HPDE6-E6E7 (cell line): ENCODE data around the gene POLA1.

ENCODE experiments used
- DNase-seq: peaks from one replicate; pipeline ENCODE4 v3.0.0; 2011; ENCODE audit warnings: missing footprints; ENCODE audit errors: extremely low spot score

The POLA1 gene

DNA sequence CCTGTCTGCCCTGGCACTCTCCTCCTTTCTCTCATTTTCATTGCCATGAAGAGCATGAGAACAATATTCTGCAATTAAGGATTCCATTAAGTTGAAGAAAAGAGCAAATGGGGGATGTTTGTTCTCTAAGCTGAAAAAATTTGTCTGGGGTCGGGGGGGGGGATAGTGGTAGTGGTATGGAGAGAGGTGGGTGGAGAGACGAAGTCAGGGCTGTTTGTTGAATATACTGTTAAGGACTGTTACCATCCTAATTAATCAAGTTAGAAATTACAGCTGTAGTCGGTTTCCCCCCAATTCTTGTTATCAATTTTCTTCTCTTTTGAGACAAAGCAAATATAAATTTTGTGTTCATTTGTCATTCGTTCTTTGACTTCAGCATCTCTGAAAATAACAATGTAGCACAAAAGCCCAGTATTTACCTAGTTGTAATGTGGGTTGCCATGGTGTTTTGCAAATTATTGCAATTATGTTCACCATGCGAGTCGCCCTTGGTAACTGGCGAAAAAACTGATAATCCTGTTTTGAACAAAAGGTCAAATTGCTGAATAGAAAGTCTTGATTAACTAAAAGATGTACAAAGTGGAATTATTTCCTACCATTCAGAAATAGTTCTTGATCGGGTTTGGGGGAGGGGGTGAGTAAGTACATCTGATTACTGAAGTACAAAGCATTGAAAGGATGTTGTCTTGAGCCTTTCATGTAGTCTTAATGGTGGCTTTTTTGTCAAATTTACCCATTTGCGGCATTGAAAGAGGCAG lies 183.0 kb downstream of the POLA1 start:
- no peak for DNase-seq

DNA sequence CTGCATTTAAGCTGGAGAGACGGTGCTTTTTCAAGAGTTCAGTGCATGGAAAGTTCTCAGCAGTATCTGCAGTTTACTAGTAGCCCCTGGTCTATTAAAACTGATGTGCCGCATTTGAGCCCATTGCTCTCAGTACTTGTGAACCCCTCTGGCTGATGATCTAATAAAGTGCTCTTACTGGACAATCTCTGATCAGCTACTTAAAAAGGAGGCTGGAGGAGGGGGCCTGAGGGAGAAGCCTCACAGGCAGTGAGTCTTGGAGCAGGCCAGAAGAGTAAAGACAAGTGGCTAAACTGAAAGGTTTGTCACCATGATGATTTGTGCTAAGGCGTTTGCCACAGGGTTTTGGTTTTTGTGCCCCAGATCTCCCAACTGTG lies 183.6 kb downstream of the POLA1 start:
- DNase-seq: no peak

DNA sequence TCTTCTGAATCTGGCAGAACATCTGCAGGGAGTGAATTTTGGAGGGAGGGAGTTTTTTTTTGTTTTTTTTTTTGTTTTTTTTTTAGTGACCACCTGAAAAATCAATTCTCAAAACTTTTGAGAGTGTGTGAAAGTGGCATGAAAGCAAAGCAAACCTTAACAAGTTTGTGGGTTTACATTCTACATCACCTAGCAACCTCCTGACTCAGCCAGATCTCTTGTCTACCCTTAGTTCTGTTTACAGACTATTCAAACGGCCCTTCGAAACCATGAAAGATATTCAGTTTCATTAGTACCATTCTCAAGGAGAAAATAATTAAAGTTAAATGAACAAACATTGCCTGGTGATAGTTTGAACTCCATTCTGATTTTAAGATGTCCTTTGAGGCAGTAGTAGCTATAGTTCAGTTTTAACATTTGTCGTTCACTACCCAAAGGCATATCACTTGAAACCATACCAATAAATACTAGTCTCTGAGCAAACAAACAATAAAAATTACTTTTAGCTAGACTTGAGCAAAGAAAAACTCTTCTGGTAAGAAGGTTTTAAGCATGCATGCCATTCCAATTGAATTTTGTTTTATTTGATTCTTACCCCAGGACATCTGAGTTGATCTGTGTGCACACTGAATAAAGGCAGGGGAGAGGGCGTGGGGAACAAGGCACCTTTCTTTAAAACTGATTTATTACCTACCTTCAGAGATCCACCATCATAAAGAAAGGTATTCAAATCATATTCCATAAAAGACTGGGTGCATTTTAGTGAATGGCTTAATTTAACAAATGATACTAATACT lies 184.3 kb downstream of the POLA1 start:
- no peak for DNase-seq

DNA sequence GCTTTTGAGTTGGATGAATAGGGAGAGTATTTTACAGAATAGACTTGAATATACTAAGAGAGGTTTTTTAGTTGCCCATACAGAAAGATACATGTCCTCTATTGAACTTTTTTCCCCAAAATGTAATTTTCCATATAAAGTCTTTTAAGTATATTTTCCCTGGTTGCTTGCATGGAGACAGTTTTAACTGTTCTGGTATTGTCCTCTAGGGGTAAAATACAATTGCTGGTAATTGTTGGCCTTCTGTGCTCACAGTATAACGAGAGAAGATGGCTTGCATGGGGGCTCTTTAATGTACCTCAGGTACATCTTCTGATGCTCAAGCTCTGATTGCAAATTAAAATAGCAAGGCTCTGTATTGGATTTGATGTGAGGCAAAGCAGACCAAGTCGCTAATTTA lies 186.0 kb downstream of the POLA1 start:
- no peak for DNase-seq

DNA sequence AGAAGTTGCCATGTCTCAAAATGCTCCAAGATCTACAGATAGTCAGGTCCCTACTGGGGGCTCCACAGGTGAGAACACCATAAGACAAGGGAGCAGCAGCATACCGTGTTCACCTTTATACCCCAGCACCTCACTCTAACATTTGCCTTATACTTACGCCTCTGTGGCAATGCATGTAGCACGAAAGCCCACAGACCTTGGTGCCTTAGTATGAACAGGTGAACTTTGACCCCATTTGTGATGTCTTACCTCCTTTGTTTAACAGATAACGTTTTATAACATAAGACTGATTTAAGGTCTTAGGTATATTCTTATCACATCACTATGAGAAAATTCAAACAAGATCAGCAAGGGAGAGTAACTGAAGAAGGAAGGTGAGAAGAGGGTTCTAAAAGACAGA lies 193.2 kb downstream of the POLA1 start:
- DNase-seq: no peak

DNA sequence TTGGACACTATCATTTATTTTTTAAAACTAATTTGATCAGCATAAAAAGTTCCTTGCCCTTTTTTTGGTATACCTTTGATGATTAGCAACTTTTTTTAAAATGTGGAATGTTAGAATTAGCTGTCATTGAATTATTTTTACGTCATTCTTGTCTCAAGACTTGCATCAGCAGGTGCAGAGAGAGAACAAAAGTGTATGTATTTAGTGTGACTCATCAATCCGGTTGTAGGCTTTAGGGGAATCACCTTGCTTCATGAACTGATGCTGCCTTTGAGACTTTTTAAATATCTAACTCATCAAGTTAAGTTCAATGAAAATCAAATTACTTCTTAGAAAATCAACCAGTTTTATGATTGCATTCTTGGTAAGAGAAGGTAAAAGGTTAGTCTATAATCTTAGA lies 197.0 kb downstream of the POLA1 start:
- no peak for DNase-seq

DNA sequence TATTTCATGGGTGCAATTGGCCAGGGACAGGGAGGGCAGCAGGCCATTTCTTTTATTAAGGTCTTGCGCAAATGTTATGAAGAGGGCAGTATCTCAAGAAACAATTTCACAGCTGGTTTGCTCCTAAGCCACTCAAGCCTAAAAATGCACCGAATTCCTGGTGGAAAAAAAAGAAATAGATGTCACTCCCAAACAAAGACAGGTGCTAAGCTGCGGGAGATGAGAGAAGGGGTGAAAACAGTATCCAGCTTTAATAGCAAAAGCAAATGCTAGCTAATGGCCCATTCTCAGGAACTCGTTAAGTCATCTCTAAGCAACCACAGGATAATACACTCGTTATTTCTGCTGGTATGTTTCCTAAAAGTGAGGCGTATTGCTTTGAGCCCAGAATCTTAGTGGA lies 205.7 kb downstream of the POLA1 start:
- DNase-seq: no peak

DNA sequence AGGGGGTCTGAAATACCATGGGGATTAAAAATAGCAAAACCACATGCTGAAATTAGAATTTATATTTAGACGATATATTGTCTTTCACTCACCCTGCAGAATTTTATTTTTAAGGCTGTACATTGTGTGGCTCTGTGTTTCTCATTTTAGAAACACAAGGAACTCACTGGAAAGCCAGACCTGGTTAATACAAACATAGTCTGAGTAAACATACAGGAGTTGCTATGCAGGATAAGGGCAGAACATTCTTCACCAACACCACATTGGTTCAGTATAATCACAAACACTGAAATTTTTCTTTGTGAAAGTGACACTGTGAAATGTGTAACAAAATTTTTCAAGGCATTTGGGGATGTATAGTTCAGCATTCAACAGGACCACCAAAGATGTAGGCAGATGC lies 206.5 kb downstream of the POLA1 start:
- DNase-seq: no peak

DNA sequence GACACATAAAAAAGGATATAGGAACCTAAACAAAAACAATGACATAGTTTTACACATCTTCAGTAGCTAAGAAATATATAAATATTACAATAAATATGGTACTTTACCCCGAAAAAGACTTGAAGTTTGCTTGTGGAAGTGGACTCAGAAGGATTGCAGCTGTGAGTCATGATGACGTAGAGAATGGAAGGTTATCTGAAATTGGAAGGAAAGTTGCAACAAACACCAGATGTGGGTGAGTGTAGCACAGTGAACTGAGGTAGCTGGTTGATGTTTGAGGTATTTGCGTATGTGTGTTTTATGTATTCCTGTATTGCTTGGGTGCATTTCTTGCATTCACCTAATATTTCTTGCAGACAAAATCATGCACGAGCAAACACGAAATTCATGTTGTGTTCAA lies 209.1 kb downstream of the POLA1 start:
- DNase-seq: no peak

DNA sequence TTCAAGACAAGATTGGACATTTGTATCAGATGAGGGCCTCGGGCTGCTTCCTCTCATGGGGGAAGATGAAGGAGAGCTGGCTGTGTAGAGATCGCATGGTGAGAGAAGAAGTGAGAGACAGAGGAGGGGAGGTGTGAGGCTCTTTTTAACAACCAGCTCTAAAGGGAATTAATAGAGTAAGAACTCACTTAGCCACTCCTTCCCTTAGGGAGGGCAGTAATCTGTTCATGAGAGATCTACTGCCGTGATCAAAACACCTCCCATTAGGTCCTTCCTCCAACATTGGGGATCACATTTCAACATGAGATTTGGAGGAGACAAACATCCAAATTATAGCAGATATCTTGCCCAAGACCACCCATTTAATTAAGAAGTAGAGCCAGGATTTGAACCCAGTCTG lies 225.0 kb downstream of the POLA1 start:
- no peak for DNase-seq

DNA sequence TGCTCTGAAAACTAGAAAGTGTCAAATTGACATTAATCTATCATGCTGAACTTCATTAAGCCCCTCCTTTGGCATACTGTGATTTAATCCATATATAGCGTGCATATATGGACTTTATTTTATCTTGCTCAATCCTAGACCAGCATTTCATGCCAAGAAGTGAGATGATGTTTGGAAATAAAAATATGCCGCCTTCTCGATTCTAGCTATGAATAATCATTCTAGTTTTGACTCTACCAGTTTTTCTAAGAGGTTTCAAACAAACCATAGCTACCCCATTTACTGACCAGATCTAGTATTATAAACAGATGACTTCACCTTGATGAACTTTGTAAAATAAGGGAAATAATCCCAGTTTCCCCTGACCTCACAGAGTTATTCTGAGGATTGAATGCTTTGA lies 227.1 kb downstream of the POLA1 start:
- DNase-seq: no peak

DNA sequence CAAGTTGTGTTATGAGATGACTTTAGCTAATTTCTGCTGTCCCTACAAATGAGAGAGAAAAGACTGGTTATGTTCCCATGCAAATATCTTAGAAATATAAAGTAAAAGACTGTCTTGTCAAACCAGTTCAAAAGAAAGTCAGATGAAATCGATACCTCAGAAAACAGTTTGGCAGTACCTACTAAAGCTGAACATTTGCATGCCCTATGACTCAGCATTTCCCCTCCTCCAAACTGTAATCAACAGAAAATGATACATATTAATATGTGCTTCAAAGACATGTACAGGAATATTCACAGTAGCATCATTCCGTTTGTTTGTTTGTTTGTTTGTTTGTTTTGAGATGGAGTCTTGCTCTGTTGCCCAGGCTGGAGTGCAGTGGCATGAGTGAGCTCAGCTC lies 231.7 kb downstream of the POLA1 start:
- DNase-seq: no peak

DNA sequence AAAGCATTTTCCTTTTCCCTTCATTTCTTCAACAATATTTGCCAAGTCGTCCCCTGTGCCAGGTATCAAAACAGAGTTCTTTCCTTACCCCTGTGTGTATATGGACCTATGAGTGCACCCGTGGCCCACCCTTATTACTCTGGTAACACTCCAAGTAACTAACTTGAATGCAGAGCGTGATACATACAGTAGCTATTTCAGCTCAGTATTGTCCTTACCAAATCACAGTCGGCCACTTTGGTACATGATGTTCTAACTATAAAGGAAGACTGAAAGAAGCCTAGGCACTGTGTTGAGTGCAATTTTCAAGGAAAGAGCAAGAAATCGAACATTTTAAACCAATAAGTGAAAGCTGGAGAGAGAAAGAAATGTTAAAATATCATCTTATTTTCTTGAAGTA lies 233.7 kb downstream of the POLA1 start:
- DNase-seq: no peak

DNA sequence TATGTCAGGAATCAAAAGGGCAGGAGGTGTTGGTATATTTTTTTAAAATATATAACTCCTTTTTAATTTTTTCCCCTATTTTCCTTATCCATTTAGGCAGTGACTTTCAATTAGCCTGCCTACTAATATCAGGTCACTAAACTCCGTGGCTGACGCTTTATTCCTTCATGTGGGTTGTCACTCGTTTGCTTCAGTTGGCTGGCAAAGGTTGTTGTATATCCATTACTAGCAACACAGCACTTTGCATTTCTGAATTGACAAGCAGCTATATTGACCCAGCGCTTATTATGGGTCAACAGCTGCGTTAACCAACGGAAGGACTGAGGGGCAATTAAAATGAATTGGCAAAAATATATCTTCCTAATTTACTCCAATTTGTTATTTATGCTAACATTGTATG lies 234.4 kb downstream of the POLA1 start:
- DNase-seq: no peak

DNA sequence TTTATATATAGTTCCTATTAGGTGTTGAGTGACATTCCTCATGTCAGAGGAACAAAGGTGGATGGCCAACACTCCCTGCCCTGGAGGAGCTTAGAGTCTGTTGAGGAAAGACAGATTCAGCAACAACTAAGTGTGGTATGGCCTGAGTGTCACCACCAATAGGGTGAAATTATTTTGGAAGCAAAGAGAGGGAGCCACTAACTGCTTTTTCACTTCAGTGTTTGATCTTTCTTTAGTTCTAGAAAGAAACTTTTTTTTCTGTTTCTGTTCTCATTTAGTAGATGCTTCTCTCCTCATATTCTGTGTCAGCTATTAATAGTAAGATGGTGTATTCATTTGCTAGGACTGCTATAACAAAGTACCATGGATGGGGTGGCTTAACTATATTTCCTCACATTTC lies 240.6 kb downstream of the POLA1 start:
- DNase-seq: no peak

DNA sequence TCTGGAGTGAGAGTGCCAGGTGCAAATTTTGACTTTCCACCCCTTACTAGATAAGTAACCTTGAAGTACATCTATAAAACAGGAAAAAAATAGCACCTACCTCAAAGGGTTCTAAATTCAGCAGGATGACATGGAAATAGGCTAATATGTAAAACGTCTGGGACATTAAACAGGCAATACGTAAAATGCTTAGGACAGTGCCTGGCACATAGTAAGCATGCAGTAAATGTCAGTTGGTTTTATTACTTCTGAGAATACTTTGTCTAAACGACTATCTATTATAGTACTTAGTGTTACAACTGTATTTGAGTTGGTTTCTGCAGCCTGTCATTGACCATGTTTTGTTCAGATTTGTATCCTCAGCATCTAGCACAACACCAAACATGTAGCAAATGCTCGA lies 251.3 kb downstream of the POLA1 start:
- DNase-seq: no peak

DNA sequence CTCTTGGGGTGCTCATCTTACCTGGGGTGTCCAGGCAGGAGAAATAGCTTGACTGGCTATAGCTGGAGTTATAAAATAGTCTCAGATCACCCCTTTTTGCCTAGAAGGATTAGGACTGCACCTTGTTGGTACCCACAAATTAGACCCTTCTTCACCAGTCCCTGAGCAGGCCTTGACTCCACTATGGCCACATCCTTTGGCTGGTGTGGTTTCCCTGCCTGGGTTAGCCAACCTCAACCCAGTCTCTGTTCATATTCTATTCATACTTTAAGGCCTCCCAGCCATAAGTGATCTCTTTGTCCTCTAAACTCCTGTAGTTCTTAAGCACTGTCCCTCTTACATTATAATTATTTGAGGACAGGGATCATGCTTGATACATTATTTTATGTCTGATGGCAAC lies 252.7 kb downstream of the POLA1 start:
- DNase-seq: no peak

DNA sequence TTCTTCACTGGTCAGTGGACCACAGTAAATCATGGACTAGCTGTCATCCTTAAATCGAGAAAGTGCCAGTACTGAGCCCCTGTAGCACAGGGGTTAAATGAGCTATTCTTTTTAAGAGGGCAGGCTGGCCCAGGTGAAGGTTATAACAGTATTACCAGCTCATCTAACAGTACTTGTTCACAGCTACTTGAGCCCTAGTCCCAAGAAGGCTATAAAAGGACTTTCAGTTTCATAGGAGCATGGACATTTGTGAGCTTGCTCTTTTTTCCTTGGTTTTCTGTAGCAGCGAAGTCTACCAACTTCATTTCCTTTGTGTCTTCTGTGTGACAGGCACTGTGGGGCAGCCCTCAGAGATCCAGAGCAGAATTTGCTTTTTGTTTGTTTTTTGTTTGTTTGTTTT lies 261.0 kb downstream of the POLA1 start:
- DNase-seq: no peak

DNA sequence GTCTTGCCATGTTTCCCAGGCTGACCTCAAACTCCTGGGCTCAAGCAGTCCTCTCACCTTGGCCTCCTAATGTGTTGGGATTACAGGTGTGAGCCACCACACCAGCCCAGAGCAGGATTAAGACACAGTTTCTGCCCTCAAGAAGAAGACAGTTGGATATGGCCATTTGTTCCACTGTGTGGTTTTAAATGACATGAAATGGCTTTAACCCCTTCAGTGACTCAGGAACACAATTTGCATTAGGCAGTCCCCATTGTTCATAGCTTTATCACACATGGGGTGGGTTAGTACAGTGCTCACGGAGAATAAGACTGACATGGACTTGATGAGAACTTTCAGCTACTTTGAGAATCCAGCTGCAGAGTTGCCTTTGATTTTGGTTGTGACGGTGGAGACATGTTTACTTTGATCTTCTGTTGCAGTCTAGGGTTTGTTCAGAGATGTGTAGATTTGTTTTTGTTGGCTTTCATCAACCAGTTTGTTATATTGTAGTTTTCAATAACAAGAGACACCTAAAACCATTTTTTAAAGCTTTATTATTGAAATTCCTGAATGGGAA lies 261.7 kb downstream of the POLA1 start:
- no peak for DNase-seq

DNA sequence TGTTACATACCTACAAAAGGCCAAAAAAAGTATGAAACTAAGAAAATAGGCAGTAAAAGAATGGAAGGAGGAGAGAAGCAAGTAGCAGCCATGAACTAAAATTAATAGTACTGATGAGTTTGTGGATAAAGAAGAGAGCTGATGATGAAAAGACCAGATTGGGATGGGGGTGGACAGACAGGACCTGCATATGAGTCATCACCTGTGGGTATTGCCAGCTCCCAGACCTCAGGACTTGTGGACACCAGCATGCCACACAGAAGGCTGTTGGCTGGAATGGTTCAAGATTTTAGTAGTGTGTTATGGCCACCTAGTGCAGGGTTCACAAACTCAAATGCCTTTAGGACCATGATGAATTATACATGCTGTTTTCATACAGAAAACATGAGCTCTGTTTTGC lies 263.1 kb downstream of the POLA1 start:
- DNase-seq: peak; percentile 6

DNA sequence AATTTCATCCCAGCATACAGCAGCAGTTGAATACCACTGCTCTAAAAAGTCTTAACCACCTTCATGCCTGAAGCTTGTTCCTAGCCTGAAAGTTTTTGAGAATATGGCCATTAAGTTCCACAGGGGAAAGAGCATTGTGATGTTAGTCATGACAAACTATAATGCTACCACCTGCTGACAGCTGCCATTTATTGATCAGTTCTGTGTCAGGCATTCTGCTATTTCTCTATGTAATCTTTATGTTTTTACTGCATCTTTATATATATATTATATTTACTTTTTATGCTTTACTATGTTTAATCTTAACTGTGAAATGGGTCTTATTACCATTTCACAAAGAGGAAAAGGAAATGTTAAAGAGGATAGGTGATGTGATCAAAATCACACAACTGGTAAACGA lies 268.1 kb downstream of the POLA1 start:
- no peak for DNase-seq

DNA sequence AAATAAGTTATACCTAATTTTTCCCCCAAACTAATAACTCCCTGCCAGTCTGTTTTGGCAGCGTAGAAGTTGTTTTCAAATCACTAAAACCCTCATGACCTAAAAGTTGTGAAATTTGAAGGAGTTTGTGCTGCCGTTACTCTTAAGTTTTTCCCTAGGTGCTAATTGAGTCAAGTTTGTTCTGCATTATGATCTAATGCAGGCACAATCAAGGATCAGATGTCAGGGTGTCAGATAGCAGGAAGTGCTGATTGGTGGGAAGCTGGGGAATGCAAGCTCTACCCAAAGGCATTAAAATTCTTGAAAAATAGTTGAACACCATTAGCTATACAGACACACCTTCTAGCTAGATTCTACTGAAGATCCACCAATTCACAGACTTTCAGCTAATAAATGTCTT lies 270.1 kb downstream of the POLA1 start:
- DNase-seq: no peak

DNA sequence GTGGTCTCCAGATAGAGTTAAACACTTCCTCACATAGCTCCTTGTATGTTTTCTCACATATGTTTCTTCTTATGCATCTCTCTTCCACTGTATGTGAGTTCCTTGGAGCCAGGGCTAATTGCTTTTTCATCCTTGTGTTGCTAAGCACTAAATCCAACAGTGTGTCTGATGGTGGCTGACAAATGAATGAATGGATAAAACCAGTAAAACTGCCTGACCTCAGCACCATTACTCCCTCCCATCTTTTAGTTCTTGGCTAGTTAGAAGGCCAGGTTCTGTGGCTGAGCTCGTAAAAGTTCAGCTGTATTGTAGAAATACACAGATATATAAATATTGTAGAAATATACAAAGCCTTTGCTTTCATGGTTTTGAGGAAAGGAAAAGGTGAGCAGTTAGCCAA lies 271.7 kb downstream of the POLA1 start:
- DNase-seq: no peak
